WI38 (cell line): ENCODE results near the gene C16orf87.

Source experiments
- H3K4me3 ChIP-seq: 2 replicates; pipeline ENCODE4 v1.5.1; 2011; ENCODE audit warnings: low read depth, mild to moderate bottlenecking, control low read depth, low read length
- CTCF ChIP-seq: IDR thresholded peaks from 2 replicates; pipeline ENCODE4 v1.5.1; 2012; ENCODE audit warnings: low read depth, mild to moderate bottlenecking, control low read depth, low read length

C16orf87 gene

DNA sequence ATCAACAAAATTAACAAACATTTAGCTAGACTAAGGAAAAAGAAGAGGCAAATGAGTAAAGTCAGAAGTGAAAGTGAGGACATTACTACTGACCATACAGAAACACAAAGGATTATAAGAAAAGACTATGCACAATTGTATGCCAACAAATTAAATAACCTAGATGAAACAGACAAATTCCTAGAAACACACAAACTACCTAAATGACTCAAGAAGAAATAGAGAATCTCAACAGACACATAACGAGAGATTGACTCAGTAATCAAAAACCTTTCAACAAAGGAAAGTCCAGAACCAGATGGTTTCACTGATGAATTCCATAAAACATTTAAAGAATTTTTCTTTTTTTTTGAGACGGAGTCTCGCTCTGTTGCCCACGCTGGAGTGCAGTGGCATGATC is 47.2 kb downstream of the C16orf87 start:
- H3K4me3 ChIP-seq: no peak overlapping the region
- no peak for TF ChIP-seq CTCF

- no peak for TF ChIP-seq CTCF
- no peak overlapping the region for H3K4me3 ChIP-seq
Observed at GRCh38 chr16:46782320-46782719, 48.7 kb downstream of the C16orf87 start.

DNA sequence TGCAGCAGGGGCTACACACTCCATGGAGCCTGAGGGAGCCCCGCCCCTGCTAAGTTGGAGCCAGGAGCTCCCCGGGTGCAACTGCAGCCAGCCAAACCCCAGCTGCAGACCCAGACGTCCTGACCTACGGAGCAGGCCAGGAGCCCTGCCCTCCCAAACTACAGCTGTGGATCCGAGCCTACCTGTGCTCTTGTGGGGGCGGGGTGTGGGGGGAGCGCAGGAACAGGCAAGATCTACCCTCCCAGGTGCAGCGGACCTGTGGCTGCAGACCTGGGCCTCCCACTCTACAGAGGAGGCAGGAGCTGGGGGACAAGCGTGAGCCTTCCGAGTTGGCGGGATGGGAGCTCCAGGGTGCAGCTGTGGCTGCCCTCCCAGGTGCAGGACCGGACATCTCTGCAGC is 53.2 kb downstream of the C16orf87 start:
- no peak for TF ChIP-seq CTCF

GRCh38 chr16:46775214-46775613 is 55.8 kb downstream of the C16orf87 start:
- TF ChIP-seq CTCF: no peak
- H3K4me3 ChIP-seq: no peak overlapping the region

More for the DNA sequence above, 53.2 kb downstream of the C16orf87 start:
- no peak overlapping the region for H3K4me3 ChIP-seq

DNA sequence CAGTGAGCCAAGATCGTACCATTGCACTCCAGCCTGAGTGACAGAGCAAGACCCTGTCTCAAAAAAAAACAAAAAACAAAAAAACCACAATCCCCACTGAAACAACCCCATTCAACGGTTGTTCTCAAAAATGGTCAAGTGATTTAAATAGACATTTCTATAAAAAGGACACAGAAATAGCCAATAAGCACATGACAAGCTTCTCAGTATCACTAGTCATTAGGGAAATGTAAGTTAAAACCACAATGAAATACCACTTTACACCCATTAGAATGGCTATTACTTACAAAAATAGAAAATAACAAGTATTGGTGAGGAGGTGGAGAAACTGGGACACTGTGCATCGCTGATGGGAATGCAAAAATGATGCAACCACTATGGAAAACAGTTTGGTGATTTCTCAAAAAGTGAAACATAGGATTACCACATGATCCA is 56.2 kb downstream of the C16orf87 start:
- TF ChIP-seq CTCF: no peak
- no peak overlapping the region for H3K4me3 ChIP-seq

DNA sequence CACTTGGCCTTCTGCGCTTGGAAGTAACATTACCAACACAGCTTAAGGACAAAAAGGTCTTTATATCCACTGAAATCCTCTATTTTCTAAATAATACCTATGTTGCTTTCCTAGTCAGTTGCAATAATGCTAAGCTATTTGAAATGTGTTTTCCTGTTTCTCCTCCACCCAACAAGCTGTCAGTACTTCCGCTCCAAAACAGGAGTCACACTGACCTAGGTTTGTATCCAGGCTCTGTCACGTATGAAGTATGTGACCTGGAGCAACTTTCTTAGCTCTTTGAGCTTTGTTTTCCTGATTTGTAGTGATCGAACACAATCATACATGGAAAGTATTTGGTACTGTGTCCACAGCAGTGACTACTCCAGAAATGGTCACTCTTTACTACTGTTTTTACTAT is 58.5 kb downstream of the C16orf87 start:
- TF ChIP-seq CTCF: no peak
- H3K4me3 ChIP-seq: no peak overlapping the region

- no peak for TF ChIP-seq CTCF
Observed at GRCh38 chr16:46768809-46769208, 62.2 kb downstream of the C16orf87 start.

More at GRCh38 chr16:46768809-46769208, 62.2 kb downstream of the C16orf87 start:
- H3K4me3 ChIP-seq: no peak overlapping the region
